Muscle layer of duodenum (tissue), 2 donors: ENCODE measurements around the gene CCDC92B.

Source experiments
- H3K27ac ChIP-seq: one replicate; pipeline ENCODE4 v1.7.0; 2013; ENCODE audit warnings: mild to moderate bottlenecking, low read length
- H3K27me3 ChIP-seq: one replicate; pipeline ENCODE4 v1.7.0; 2013; ENCODE audit warnings: low read depth, mild to moderate bottlenecking, control low read depth, low read length
- H3K36me3 ChIP-seq, 2 donors: one replicate each; pipeline ENCODE4 v1.7.0; 2013; ENCODE audit warnings: low read length in 2 of 2, control low read depth in 1 of 2, mild to moderate bottlenecking in 1 of 2; ENCODE audit not compliant: insufficient read depth in 2 of 2, control insufficient read depth in 1 of 2
- H3K4me1 ChIP-seq, 2 donors: one replicate each; pipeline ENCODE4 v1.7.0; 2013; ENCODE audit warnings: low read length in 2 of 2, mild to moderate bottlenecking in 2 of 2, control low read depth in 1 of 2, moderate library complexity in 1 of 2; ENCODE audit not compliant: insufficient read depth in 2 of 2, control insufficient read depth in 1 of 2
- H3K4me3 ChIP-seq, 2 donors: one replicate each; pipeline ENCODE4 v1.7.0; 2013; ENCODE audit warnings: low read length in 2 of 2, low read depth in 1 of 2, mild to moderate bottlenecking in 1 of 2
- H3K9me3 ChIP-seq, 2 donors: one replicate each; pipeline ENCODE4 v1.7.0; 2013; ENCODE audit warnings: low read length in 2 of 2, control low read depth in 1 of 2, mild to moderate bottlenecking in 1 of 2; ENCODE audit not compliant: control insufficient read depth in 1 of 2
- donor health status: healthy.

The CCDC92B gene

DNA sequence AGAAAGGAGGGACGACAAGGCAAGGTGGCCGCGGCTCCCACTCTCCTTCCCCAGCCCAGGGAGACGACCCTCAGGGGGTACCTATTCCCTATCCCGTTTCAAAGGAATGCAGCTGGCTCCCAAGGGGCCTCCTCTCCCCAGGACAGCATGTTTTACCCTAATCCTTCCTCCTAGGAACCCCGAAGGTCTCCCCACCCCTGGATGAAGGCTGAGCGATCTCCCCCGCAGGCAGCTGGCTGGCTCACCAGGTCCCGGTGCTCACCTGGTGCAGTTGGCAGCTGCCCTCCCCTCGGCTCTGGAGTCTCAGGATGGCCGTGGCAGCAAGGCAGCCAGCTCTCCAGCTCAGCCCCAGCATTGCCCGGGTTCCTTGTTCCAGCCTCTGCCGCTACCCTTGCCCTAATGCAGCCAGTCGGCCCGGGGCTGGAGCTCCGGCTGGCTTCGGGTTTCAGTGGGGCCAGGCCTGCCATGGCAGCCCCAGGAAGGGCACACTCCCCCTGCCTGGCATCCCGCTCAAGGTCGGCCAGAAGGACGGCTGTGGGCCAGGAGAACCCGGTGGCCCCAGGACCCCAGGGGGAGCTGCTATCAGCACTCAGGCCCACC is 42.4 kb downstream of the CCDC92B start:
- H3K27me3 ChIP-seq = no peaks in the 10 kb centered on the region
- peaks cover 2 to 26% of the 10 kb centered on the region in 2 donors for H3K36me3 ChIP-seq
- H3K4me3 ChIP-seq = no peak overlapping the region
- no peaks in the 10 kb centered on the region for H3K9me3 ChIP-seq
- no peak overlapping the region for H3K27ac ChIP-seq
- H3K4me1 ChIP-seq = peaks cover 12 to 44% of the 10 kb centered on the region in 2 donors

DNA sequence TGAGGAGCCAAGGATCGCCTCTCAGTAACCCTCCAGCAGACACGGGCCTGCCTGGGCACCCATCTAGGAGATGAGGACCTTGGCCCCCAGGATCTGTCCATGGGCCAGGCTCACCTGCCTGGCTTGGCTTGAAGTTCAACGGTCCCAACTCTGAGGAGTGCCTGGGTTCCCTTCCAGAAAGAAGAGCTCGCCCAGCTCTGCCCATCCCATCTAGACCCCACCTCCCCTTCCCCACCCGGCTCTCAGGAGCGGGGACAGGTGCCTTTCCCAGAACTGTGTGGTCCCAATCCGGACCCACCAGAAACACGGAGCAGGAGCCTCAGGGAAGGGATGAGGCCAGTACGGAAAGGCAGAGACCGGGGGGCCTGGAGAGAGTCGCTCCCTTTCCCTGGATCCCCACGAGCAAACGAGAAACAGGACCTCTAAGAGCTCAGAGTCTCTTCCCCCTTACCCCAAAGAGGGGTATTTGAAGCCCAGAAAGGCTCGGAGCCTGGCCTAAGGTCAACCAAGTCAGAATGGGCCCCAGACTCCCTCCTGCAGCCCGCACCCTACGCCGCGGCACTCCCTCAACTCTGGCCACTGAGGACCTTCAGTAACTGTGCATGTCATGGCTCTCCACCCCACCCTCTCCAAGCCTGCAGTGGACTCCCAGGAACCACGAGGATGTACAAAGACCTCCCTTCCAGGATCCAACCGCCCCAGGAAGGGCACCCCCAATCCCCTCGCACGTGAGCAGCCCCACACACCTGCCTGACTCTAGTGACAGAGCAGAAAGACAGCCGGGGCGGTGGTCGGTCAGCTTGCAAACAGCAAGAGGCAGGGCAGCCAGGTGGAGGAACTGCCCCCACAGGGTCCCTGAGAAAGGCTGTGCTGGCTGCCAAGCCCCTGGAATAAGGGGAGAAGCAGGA is 43.3 kb downstream of the CCDC92B start:
- no peaks in the 10 kb centered on the region for H3K27me3 ChIP-seq
- H3K4me1 ChIP-seq = peaks cover 12 to 44% of the 10 kb centered on the region in 2 donors
- no peak overlapping the region for H3K27ac ChIP-seq
- H3K36me3 ChIP-seq = peaks cover 5 to 34% of the 10 kb centered on the region in 2 donors
- H3K4me3 ChIP-seq = no peak overlapping the region
- no peaks in the 10 kb centered on the region for H3K9me3 ChIP-seq

DNA sequence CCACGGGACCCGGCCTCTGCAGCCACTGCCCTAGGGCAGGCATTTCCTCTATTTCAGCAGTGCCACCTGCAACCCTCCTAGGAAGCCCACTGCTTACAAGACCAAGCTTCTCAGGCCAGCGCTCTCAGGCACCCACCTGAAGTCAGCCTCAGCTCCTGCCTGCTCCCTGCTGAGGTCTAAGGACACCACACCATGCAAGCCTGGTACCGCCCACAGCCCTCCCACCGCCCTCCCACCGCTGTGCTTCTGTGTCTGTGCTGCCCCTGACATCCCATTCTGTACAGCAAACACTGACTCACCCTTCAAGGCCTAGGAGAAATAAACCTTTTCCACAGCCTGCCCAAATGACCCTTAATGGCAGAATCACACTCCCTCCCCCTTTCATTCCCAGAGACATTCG is 44.2 kb downstream of the CCDC92B start:
- H3K27ac ChIP-seq = no peak overlapping the region
- H3K36me3 ChIP-seq = peaks cover 5 to 42% of the 10 kb centered on the region in 2 donors
- peaks cover 7 to 38% of the 10 kb centered on the region in 2 donors for H3K4me1 ChIP-seq
- H3K9me3 ChIP-seq = no peaks in the 10 kb centered on the region
- no peak overlapping the region for H3K4me3 ChIP-seq
- no peaks in the 10 kb centered on the region for H3K27me3 ChIP-seq

DNA sequence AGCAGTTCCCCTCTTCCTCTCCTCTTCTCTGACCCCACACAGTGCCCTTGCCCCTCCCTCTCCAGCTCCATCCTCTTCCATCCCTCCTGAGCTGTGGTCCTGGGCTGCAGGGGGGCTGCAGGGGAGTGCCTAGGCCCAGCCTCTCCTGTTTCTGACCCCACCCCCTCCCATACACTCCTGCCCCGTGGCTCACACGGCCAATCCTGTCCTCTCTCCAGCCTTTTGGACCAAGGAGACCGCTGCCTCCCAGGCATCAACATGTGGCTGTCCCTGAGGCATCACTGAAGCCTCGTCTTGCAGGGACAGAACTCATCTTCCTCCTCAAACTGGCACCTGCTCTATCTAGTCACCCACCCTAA is 44.6 kb downstream of the CCDC92B start:
- Histone ChIP-seq H3K27ac (no peak overlapping the region), H3K4me1 (peaks cover 3 to 34% of the 10 kb centered on the region in 2 donors), H3K27me3 (no peaks in the 10 kb centered on the region), H3K9me3 (no peaks in the 10 kb centered on the region), H3K4me3 (no peak overlapping the region), H3K36me3 (peaks cover 5 to 46% of the 10 kb centered on the region in 2 donors)

DNA sequence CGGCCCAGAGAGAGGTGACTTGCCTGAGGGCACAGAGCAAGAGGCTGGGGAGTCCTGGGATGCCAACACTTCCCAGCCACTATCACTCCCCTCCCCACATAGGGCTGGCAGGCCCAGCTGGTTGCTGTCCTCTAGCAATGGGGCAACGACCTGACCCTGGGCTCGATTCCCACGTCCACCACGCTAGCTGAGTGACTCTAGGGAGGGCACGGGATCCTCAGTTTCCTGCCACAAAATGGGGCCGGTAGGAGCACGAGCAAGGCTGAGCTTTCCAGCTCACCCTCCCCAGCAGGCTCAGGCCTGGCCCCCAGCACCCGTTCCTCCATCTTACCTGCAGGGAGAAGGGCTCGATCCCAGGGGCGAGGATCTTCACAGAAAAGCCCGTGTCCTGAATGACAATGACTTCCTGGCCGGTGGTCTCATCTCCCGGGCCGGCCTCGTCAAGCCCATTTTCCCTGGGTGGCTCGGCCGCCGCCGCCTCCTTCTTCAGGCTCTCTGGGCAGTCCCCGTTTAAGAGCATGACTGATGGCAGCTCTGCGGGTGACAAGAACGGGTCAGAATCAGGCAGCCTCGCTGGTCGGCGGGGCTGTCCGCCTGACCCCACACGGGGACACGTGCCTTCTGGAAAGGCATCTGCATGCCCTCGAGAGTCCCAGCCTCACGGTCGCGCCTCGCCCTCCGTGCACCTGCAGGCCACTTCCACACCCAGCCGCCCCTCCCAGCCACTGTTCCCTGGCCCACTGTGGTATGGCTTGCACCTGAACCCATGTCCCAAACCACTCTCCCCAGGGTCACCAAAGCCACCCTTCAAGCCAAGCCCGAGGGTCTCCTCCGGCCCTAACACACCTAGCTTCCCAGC is 45.2 kb downstream of the CCDC92B start:
- Histone ChIP-seq H3K4me3 (no peak overlapping the region), H3K27me3 (no peaks in the 10 kb centered on the region), H3K9me3 (no peaks in the 10 kb centered on the region), H3K4me1 (peaks cover 0 to 28% of the 10 kb centered on the region in 2 donors), H3K36me3 (peaks cover 6 to 52% of the 10 kb centered on the region in 2 donors), H3K27ac (no peak overlapping the region)

GRCh38 chr17:2703606-2704005 is 45.8 kb downstream of the CCDC92B start:
- Histone ChIP-seq H3K9me3 (no peaks in the 10 kb centered on the region), H3K4me1 (peaks cover 0 to 22% of the 10 kb centered on the region in 2 donors), H3K27me3 (no peaks in the 10 kb centered on the region), H3K4me3 (no peak overlapping the region), H3K36me3 (peaks cover 10 to 58% of the 10 kb centered on the region in 2 donors), H3K27ac (no peak overlapping the region)

- H3K27me3 ChIP-seq = no peaks in the 10 kb centered on the region
- peaks cover 0 to 18% of the 10 kb centered on the region in 2 donors for H3K4me1 ChIP-seq
- peaks cover 12 to 63% of the 10 kb centered on the region in 2 donors for H3K36me3 ChIP-seq
- H3K27ac ChIP-seq = no peak overlapping the region
- H3K9me3 ChIP-seq = no peaks in the 10 kb centered on the region
- H3K4me3 ChIP-seq = no peak overlapping the region
Measured at GRCh38 chr17:2703181-2703580, 46.3 kb downstream of the CCDC92B start.

- H3K36me3 ChIP-seq = peaks cover 15 to 72% of the 10 kb centered on the region in 2 donors
- peaks cover 0 to 9% of the 10 kb centered on the region in 2 donors for H3K4me1 ChIP-seq
- H3K27me3 ChIP-seq = no peaks in the 10 kb centered on the region
- no peak overlapping the region for H3K4me3 ChIP-seq
- H3K9me3 ChIP-seq = no peaks in the 10 kb centered on the region
- H3K27ac ChIP-seq = no peak overlapping the region
Measured at GRCh38 chr17:2701996-2702741, 47.3 kb downstream of the CCDC92B start.

DNA sequence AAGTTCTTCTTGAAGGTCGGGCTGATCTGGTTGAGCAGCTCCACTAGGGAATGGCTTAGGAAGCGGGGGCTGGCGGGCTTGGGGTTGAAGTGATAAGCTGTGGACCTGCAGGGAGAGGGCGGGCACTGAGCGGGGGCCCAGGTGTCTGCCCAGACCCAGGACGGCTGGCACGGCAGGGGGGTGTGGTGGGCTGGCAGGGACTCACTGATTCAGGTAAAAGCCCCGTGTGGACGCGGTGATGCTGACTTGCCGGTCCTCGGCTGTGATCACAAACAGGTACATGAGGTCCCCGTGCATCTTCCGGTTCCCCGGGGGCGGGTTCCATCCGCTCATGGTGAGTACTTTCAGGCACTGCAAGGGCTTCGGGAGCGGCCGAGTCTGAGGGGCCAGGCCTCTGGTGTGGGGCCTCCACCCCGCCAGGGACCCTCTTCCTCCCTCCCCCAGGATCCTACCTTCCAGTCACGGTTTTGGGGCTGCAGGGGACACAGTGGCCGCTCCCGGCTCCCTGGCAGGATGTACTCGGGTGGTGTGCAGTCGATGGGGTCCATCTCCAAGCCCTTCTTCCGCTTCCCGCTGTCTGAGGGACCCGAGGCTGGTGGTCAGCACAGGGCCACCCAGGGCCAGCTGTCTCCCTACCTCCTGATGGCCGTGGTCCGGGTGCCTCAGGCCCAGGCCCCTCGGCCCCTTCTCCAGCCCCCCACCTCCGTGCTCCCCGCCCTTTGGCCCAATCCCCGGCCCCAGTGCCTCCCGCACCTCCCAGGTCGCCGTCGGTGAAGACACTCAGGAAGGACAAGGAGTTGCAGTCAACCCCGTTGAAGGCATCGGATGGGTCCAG is 48.1 kb downstream of the CCDC92B start:
- peaks cover 15 to 79% of the 10 kb centered on the region in 2 donors for H3K36me3 ChIP-seq
- H3K4me1 ChIP-seq = peaks cover 0 to 5% of the 10 kb centered on the region in 2 donors
- no peaks in the 10 kb centered on the region for H3K27me3 ChIP-seq
- H3K4me3 ChIP-seq = no peak overlapping the region
- H3K9me3 ChIP-seq = no peaks in the 10 kb centered on the region
- no peak overlapping the region for H3K27ac ChIP-seq

DNA sequence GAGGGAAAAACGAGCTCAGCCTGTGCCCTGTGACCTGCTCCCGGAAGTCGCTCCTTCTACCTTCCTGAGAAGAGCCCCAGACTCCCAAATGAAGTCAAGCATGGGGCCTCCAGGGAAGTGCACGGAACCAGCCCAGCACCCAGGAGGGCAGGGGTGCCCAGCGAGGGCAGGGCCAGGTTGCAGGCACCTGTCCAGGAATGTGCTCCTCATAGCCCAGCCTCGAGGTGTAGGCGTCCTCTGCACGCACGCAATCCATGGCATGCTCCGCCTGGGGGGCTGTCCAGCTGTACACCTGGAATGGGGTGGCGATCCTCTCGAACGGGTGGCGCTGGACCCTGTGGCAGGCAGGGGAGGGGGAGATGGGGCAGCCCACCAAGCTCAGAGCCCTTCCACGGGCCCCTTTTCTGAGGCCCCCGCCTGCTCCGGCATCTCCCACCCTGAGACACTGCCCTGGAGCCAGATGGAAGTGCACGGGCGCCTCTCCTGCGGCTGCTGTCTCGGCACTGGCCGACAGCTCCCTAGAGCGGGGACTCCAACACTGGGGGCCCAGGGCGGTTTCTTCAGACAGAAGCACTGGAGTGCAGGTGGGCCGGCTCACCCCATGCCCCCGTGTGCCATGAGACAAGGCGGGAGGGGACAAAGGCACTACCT is 48.8 kb downstream of the CCDC92B start:
- no peak overlapping the region for H3K4me3 ChIP-seq
- peaks cover 16 to 86% of the 10 kb centered on the region in 2 donors for H3K36me3 ChIP-seq
- peaks cover 0 to 3% of the 10 kb centered on the region in 2 donors for H3K4me1 ChIP-seq
- H3K27ac ChIP-seq = no peak overlapping the region
- no peaks in the 10 kb centered on the region for H3K9me3 ChIP-seq
- no peaks in the 10 kb centered on the region for H3K27me3 ChIP-seq
